Stimulated activated CD4-positive, alpha-beta T cell treated with anti-CD3 and anti-CD28 coated beads, Interleukin-4, amount 100 ng/mL, for 1 hour (primary cell): ENCODE data around the gene CHST15.

Source experiments
- DNase-seq: peaks from one replicate; pipeline ENCODE4 v3.0.0-alpha.2; 2020

CHST15 gene

DNA sequence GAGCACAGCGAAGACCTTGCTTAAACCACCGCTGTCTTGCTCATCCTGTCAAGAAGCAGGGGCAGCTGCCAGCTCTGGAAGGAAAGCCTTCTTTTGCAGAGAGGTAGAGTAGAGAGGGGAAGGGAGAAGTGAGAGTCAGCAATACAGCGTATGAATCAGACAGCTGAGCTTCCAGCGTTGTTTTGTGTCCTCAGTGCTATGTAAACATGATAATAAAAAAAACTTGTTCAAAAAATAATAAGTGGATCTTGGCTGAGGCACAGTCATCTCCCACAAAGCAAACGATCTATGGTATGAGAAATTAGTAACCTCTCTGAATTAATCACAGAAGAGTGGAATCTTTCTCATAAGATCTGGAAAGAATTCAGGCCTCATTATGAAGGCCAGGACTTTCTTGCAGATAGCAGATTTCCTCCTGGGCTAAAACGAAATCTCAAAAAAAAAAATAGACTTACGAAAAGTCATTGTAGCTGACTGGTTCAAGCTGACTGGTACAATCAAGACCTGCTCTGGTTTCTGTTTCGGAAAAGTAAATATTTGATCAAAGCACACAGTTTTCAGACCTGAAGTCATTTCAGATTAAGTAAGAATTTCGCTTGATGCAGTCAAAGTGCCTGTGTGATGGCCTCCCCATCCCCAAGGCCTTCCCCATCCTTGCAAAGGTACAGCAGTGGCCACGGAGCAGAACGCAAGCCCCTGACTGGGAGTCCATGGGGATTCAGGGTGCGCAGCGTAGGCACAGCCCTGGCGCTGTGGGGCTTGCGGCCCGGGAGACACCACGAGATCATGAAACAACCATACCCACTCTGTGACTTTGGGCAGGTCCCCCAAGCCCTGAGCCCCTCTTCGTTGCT lies 29.4 kb downstream of the CHST15 start:
- no peak for DNase-seq

DNA sequence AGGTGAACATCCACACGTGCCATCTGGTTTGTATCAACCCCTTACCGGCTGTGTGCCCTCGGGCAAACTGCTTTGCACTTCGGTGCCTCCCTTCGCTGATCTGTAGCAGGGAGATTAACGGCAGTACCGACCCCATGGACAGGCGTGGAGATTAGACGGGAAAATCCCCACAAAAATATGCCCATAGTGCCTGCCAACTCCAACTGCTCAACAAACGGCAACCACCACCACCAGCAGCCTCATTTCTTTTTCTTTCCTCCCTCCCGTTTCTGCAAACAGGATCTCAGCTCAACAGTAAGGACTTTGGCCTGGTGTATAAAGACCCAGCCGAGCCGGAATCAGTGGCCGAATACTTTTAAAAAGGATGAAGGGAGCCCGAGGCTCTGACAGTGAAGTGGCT lies 31.0 kb downstream of the CHST15 start:
- no peak for DNase-seq

- DNase-seq = no peak
Observed at GRCh38 chr10:124061030-124061429, 32.4 kb downstream of the CHST15 start.

- DNase-seq = no peak
Observed at GRCh38 chr10:124060148-124060720, 33.2 kb downstream of the CHST15 start.

- DNase-seq = no peak
Observed at GRCh38 chr10:124059551-124059950, 33.8 kb downstream of the CHST15 start.

- no peak for DNase-seq
Observed at GRCh38 chr10:124058346-124059003, 34.9 kb downstream of the CHST15 start.

DNA sequence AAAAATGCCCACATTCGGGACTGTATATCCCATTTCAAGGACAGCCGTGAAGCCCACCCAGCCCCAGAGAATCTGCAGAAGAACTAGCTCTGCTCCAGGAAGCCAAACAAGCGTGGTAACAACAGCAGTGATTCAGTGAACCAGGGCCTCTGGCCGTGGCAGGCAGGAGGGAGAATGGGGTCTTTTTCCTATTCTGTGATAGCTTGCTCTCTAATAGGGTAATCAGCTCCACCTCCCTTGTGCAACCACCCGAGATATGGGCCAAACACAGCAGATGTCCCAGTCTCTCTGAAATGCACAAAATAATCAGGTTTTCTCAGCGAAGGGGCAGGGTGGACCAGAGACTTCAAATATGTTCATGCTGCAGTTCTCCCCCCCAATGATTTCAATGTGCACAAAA lies 35.8 kb downstream of the CHST15 start:
- DNase-seq = no peak

DNA sequence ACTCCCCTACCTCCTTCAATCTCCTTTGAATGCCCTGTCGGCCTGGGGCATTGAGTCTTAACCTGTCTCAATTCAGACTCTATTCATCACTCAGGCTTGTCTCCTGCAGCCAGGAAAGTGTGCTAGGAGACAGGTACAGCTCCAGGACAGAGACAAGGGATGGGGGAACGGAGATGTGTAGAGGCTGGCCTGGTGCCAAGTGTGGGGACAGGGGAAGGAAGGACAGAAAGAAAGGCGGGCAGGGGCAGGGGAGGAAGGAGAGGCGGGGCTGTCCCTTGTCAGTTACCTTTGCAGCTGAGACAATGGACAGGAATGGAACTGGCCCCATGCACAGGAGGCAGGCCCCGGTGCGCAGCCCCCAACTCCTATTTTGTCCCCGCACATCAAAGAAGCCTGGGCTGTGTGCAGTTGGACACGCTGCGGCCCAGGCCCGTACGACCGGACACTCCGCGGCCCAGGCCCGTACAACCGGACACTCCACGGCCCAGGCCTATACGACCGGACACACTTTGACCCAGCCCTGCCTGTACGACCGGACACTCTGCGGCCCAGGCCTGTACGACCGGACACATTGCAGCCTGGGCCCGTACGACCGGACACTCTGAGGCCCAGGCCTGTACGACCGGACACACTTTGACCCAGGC lies 36.9 kb downstream of the CHST15 start:
- DNase-seq = no peak

- DNase-seq = no peak
Observed at GRCh38 chr10:124053971-124054370, 39.4 kb downstream of the CHST15 start.

DNA sequence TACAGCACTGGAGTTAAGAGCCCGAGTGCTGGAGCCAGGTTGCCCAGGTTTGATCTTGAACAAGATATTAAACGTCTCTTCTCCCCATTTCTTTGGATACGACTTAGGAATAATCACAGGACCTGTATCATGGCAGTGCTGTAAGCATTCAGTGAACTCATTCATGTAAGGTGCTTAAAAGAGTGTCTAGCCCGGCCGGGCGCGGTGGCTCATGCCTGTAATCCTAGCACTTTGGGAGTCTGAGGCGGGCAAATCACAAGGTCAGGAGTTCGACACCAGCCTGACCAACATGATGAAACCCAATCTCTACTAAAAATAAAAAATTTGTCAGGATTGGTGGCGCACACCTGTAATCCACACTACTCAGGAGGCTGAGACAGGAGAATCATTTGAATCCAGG lies 40.8 kb downstream of the CHST15 start:
- DNase-seq = no peak

GRCh38 chr10:124050021-124051015 lies 43.1 kb downstream of the CHST15 start:
- DNase-seq = no peak

GRCh38 chr10:124049484-124049883 lies 43.9 kb downstream of the CHST15 start:
- no peak for DNase-seq

DNA sequence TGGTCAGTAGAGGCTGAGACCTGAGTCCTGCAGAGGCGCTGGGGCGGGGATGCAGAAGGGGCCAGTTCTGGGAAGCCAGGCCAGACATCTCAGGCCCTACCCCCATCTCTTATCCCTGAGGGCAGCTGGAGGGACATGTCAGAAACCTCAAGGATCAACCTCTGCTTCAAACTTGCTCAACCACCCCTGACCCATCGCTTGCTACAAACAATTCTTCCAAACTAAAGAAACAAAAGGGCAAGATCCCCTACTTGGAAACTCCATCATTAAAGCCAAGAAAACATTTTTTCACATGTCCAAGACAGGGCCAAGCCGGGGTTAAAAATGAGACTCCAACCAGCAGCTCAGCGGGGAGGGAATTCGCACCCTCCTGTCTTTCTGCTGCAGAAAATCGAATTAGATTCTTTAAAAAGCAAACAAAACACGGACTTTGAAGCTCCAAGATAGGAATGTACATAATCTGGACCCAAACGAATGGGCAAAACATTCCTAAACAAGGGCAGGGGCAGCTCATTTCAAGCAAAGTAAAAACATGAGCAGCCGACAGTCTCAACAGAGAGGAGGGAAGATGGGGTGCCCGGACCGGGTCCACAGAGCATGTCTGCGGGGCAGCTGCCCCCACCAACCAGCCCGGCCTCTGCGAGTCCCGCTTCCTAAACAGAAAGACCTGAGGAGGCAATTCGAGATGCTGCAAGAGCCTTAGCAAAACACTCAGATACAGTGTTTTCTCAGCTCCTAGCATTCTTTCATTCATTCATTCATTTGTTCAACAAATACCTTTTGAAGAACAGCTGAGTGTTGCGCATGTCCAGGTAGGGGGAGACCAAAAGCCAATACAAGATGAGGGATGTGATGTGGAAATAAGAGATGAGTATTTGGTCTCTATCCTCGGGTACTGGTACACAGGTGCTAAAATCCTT lies 44.8 kb downstream of the CHST15 start:
- DNase-seq = no peak

DNA sequence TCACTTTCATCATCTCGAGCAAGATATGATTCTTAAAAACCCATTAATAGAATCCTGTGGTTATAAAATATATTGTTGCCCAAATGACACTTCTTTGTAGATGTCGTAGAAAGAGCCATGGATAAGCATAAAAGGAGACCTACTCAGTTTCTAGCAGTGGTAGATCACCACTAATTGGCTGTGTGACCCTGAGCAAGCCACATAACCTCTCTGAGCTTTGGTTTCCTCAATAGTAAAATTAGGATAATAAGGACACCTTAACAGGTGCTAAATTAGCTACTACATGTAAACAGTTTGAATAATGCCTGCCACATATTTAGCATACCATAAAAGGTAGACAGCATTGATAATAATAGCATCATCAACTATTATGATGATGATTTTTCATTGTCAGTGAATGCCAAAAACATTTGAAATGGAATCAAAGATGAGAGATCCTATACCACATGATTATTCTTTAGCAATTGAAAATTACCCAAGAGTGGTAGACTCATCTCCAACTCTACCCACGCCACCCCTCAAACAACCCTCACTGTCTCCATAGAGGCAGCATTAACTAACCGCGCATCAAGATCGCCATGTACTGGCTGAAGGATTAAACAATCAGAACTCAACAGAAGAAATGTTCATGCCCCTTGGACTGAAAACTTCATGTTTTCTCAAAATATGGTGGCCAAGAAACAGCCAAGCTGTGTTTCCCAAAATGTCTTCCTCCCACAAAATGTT lies 45.8 kb downstream of the CHST15 start:
- DNase-seq = no peak

- DNase-seq = no peak
Observed at GRCh38 chr10:124045801-124046355, 47.5 kb downstream of the CHST15 start.

- no peak for DNase-seq
Observed at GRCh38 chr10:124045276-124045675, 48.1 kb downstream of the CHST15 start.

GRCh38 chr10:124044143-124044862 lies 49.1 kb downstream of the CHST15 start:
- no peak for DNase-seq

DNA sequence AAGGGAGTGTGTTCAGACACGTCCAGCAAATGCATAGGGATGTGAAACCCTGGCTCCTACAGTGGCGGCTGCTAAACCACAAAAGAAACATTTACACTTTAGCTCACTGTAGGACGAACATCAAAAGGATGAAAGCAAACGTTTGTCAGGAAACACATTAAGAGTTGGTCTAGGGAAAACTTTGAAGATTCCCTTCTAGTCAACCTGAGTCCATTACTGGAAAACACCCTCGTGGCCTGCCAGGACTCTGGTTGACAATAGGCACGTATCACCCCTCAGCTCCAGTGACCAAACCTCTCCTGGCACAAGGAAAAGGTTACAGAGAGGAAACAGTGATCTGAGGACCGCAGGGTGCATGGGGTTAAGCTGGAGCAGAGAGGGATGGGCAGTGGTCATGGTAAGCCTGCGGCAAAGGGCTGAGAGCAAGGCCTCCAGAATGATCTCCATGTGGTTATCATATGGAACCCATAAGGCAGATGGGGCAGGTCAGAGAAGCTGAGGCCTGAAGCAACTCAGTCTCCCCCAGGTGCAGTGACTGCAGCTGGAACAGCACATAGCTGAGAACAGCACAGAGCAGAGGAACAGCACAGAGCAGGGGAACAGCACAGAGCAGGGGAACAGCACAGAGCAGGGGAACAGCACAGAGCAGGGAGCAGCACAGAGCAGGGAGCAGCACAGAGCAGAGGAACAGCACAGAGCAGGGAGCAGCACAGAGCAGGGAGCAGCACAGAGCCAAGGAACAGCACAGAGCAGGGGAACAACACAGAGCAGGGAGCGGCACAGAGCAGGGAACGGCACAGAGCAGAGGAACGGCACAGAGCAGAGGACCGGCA lies 49.9 kb downstream of the CHST15 start:
- no peak for DNase-seq
